B cell (primary cell): Measurements from ENCODE around the gene CMTM7.

Experiments
- CTCF ChIP-seq: fragments of 200-600 bp; IDR thresholded peaks from one replicate; pipeline ENCODE4 v1.8.0; 2022; ENCODE audit warnings: antibody characterized with exemption, mild to moderate bottlenecking
- EZH2 ChIP-seq: IDR thresholded peaks from 2 replicates; pipeline ENCODE4 v1.6.1; 2012; ENCODE audit warnings: borderline replicate concordance, low read depth, mild to moderate bottlenecking, moderate library complexity, low read length; ENCODE audit not compliant: insufficient read depth, poor library complexity, severe bottlenecking

DNA sequence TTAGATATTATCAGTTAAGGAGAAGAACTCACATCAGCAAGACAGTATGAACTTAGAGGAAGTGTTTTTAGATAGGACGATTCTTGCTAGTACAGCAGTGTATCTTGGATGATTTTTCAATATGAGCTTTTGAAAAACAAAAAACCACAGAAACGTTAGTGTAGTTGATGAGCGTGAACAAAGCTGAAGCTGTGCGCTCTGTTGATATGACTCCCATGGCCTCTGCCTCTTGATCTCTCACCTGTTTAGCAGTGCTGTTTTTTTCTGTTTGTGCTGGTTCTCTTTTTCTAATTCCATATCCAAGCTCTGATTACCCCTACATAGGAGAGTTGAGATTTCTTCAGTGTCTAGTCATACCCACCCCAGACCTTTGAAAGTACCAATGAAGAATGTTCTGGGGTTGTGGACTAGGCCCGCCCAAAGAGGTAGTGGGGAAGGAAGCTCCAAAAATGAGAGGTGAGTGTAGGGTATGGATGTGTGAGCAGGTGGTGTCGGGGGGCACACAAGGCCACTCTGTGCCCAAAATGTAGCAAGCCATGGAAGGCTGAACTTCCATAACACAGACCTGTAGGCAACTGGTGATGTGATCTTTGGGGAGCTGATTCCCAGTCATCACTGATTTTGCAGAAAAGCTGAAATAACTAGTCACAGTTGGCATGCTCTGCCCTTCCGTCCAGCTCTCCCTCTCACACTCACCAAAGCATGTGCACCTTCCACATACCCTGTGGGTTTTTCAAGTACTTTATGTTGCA lies 20.0 kb upstream of the CMTM7 start:
- no peak for TF ChIP-seq CTCF
- no peak for TF ChIP-seq EZH2
